Panc1 (cell line): ENCODE measurements around the gene MYG1. TPM values are rescaled to one million over a fixed set of nuclear protein-coding genes. Genes with fewer than 3 reads are reported as not detected.

Experiments
- ATAC-seq: fragments of 200-7000 bp; cut with Tn5 transposase; 2 replicates; pipeline ENCODE4 v1.9.1; 2020; ENCODE audit warnings: mild to moderate bottlenecking, moderate library complexity
- BruUV-seq: library from RNA; stranded (reverse); fragments of 400-500 nt; replicated peaks from 2 replicates; lab custom pipeline; 2021; lab: Mats Ljungman, UMichigan
- CTCF ChIA-PET: fragments of 300-600 bp; sonication (Branson Sonifier 250); formaldehyde crosslinking; loops from one replicate; lab custom pipeline; 2022; ENCODE audit warnings: antibody characterized with exemption; lab: Charles Lee
- POLR2A ChIA-PET: fragments of 300-600 bp; sonication (Branson Sonifier 250); formaldehyde crosslinking; loops from one replicate; lab custom pipeline; 2022; ENCODE audit warnings: antibody characterized with exemption; lab: Charles Lee
- DNase-seq: peaks from one replicate; pipeline ENCODE4 v3.0.0-alpha.2; 2010; ENCODE audit warnings: low read depth, low spot score
- H3K27ac ChIP-seq: 2 replicates; pipeline ENCODE4 v1.5.1; 2011; ENCODE audit warnings: mild to moderate bottlenecking, low read length, inconsistent platforms
- H3K27me3 ChIP-seq: fragments of 200-500 bp; sonication (Bioruptor generic); 2 replicates; pipeline ENCODE4 v1.6.0; 2014; ENCODE audit warnings: low read length, inconsistent platforms; ENCODE audit not compliant: control insufficient read depth, insufficient read depth
- H3K36me3 ChIP-seq: fragments of 200-500 bp; sonication (Bioruptor generic); 2 replicates; pipeline ENCODE4 v1.5.1; 2014; ENCODE audit warnings: inconsistent platforms, mild to moderate bottlenecking, low read length, moderate library complexity; ENCODE audit not compliant: control insufficient read depth, insufficient read depth
- H3K4me1 ChIP-seq: 2 replicates; pipeline ENCODE4 v1.5.1; 2011; ENCODE audit warnings: inconsistent platforms, mild to moderate bottlenecking, low read length, moderate library complexity; ENCODE audit not compliant: control insufficient read depth, insufficient read depth
- H3K4me3 ChIP-seq, 2 experiments: 2 replicates each; pipeline ENCODE4 v1.5.1; 2011 to 2012; ENCODE audit warnings: low read depth in 2 of 2, low read length in 2 of 2, mild to moderate bottlenecking in 2 of 2, inconsistent platforms in 1 of 2, moderate library complexity in 1 of 2
- H3K9me3 ChIP-seq: fragments of 200-500 bp; sonication (Bioruptor generic); 2 replicates; pipeline ENCODE4 v1.5.1; 2014; ENCODE audit warnings: low read depth, mild to moderate bottlenecking, inconsistent platforms, low read length, moderate library complexity; ENCODE audit not compliant: control insufficient read depth, insufficient read depth
- CTCF ChIP-seq: fragments of 450-650 bp; IDR thresholded peaks from 2 replicates; pipeline ENCODE4 v1.5.1; 2017; ENCODE audit warnings: mild to moderate bottlenecking
- POLR2AphosphoS5 ChIP-seq: IDR thresholded peaks from 2 replicates; pipeline ENCODE4 v1.6.1; 2012; ENCODE audit warnings: mild to moderate bottlenecking, low read depth, low read length, moderate library complexity
- REST ChIP-seq, 2 experiments: IDR thresholded peaks; 2 replicates each; pipeline ENCODE4 v1.6.1; 2011 to 2012; ENCODE audit warnings: low read depth in 2 of 2, control low read depth in 1 of 2, low read length in 1 of 2, mild to moderate bottlenecking in 1 of 2, moderate library complexity in 1 of 2; ENCODE audit not compliant: insufficient read depth in 1 of 2
- SIN3A ChIP-seq: IDR thresholded peaks from 2 replicates; pipeline ENCODE4 v1.6.1; 2012; ENCODE audit warnings: low read depth, mild to moderate bottlenecking, low read length, moderate library complexity, borderline replicate concordance; ENCODE audit not compliant: insufficient read depth
- TCF7L2 ChIP-seq: IDR thresholded peaks from 2 replicates; pipeline ENCODE4 v1.6.1; 2011; ENCODE audit warnings: mild to moderate bottlenecking, low read depth, low read length, inconsistent platforms
- in situ Hi-C: cut with HindIII; loops from 2 replicates; pipeline ENCODE4 v1.10.0; 2016; ENCODE audit warnings: low sequenced_read_pairs, low pct_unique_long_range_greater_than_20kb
- intact Hi-C: fragments of 100-400 bp; cut with micrococcal nuclease; formaldehyde crosslinking; loops from one replicate; pipeline ENCODE4 v1.10.0; 2022; ENCODE audit not compliant: unreplicated experiment
- total RNA-seq: library from RNA; stranded (reverse); gene quantifications from one replicate; pipeline ENCODE4 v1.2.1, GENCODE V29; 2021; ENCODE audit not compliant: unreplicated experiment

The MYG1 gene
- total RNA-seq, 1 experiment from 2014 or later, result 77.4 TPM

- TF ChIP-seq POLR2AphosphoS5 (no peak), SIN3A (no peak), TCF7L2 (no peak), CTCF (no peak), REST (IDR thresholded peaks at IDR 0.05; ENCODE audit: insufficient read depth in 1 of 2, low read depth in 2 of 2, low read length in 1 of 2) (no peak)
- H3K27me3 ChIP-seq, result no peaks in the 10 kb centered on the region
- intact Hi-C loops (no loop called here), in situ Hi-C loops (no loop called here)
- no TSS peak for BruUV-seq
- no peak for DNase-seq
- peaks cover 4% of the 10 kb centered on the region for H3K4me1 ChIP-seq
- ChIA-PET CTCF (interaction anchor here (0.6 to 1.4 kb wide), 3 partner anchors 8 to 93 kb away, joined by 3 to 4 read pairs (median 3); no protein-coding TSS in a partner anchor), POLR2A (no interaction called here)
- H3K4me3 ChIP-seq, result no peak overlapping the region
- peaks cover 8% of the 10 kb centered on the region for H3K36me3 ChIP-seq
- H3K27ac ChIP-seq, result no peak overlapping the region
- H3K9me3 ChIP-seq, result no peaks in the 10 kb centered on the region
- no peak for ATAC-seq
Observed at GRCh38 chr12:53290661-53291060, 8.8 kb upstream of the MYG1 start.

GRCh38 chr12:53292426-53292825 lies 7.1 kb upstream of the MYG1 start:
- CTCF ChIA-PET, result interaction anchor here (0.6 to 1.0 kb wide), 2 partner anchors 26 to 129 kb away, joined by 3 to 7 read pairs; no protein-coding TSS in a partner anchor
- peaks cover 15% of the 10 kb centered on the region for H3K4me1 ChIP-seq
- H3K4me3 ChIP-seq, result no peak overlapping the region
- no peak for DNase-seq
- POLR2A ChIA-PET, result no interaction called here
- H3K36me3 ChIP-seq, result peaks cover 8% of the 10 kb centered on the region
- intact Hi-C loops, result no loop called here
- H3K9me3 ChIP-seq, result no peaks in the 10 kb centered on the region
- TF ChIP-seq REST (IDR thresholded peaks at IDR 0.05; ENCODE audit: insufficient read depth in 1 of 2, low read depth in 2 of 2, low read length in 1 of 2) (no peak), TCF7L2 (no peak), SIN3A (no peak), CTCF (no peak), POLR2AphosphoS5 (no peak)
- no TSS peak for BruUV-seq
- no peak for ATAC-seq
- H3K27me3 ChIP-seq, result no peaks in the 10 kb centered on the region
- in situ Hi-C loops, result no loop called here
- no peak overlapping the region for H3K27ac ChIP-seq
